Nephron progenitor cell (in vitro differentiated cells): ENCODE results near the gene MBD4.

Experiments used
- DNase-seq: peaks from one replicate; pipeline ENCODE4 v3.0.0; 2021
- H3K27ac Mint-ChIP-seq: 2 replicates; pipeline ENCODE4 v1.8.0; 2021; ENCODE audit warnings: mild to moderate bottlenecking, moderate library complexity, mixed read lengths
- H3K27me3 Mint-ChIP-seq: 2 replicates; pipeline ENCODE4 v1.8.0; 2021; ENCODE audit warnings: mild to moderate bottlenecking, low read depth, mixed read lengths; ENCODE audit not compliant: poor library complexity
- H3K36me3 Mint-ChIP-seq: 2 replicates; pipeline ENCODE4 v1.8.0; 2021; ENCODE audit warnings: low read depth, mixed read lengths
- H3K4me1 Mint-ChIP-seq: 2 replicates; pipeline ENCODE4 v1.8.0; 2021; ENCODE audit warnings: mixed read lengths
- H3K4me3 Mint-ChIP-seq: 2 replicates; pipeline ENCODE4 v1.8.0; 2021; ENCODE audit warnings: mild to moderate bottlenecking, moderate library complexity, mixed read lengths
- H3K9me3 Mint-ChIP-seq: 2 replicates; pipeline ENCODE4 v1.8.0; 2021; ENCODE audit warnings: mild to moderate bottlenecking, moderate library complexity, mixed read lengths
- TF ChIP-seq, protein P1 (sequence below): fragments of 200-600 bp; sonication (generic); IDR thresholded peaks from 2 replicates; pipeline ENCODE4 v1.5.0; 2021; ENCODE audit warnings: antibody characterized with exemption

MBD4 gene

DNA sequence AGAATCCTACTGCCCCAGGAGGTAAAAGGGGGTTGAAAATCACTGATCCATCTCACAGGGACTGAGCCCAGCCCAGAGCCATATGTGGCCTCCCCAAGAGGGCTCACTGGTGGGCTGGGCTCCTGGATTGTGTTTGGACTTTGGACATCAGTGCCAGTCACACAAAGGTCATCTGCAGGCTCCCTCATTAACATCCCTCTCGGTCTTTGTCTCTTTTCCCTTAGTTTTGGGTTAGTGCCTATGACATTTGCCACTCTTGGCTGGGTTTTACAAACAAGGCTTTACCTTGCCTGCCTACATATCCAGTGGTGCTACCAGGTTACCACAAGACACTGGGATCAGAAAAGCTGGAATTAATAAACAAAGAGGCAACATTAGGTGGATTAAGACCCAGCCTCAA is 28.2 kb upstream of the MBD4 start:
- Mint-ChIP-seq H3K27me3 (peaks cover 4% of the 10 kb centered on the region), H3K9me3 (no peaks in the 10 kb centered on the region), H3K4me1 (no peaks in the 10 kb centered on the region), H3K36me3 (peaks cover 34% of the 10 kb centered on the region), H3K4me3 (no peak overlapping the region), H3K27ac (peak overlapping the region; percentile 60)
- TF ChIP-seq, protein P1, sequence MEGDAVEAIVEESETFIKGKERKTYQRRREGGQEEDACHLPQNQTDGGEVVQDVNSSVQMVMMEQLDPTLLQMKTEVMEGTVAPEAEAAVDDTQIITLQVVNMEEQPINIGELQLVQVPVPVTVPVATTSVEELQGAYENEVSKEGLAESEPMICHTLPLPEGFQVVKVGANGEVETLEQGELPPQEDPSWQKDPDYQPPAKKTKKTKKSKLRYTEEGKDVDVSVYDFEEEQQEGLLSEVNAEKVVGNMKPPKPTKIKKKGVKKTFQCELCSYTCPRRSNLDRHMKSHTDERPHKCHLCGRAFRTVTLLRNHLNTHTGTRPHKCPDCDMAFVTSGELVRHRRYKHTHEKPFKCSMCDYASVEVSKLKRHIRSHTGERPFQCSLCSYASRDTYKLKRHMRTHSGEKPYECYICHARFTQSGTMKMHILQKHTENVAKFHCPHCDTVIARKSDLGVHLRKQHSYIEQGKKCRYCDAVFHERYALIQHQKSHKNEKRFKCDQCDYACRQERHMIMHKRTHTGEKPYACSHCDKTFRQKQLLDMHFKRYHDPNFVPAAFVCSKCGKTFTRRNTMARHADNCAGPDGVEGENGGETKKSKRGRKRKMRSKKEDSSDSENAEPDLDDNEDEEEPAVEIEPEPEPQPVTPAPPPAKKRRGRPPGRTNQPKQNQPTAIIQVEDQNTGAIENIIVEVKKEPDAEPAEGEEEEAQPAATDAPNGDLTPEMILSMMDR = no peak
- DNase-seq = no peak

DNA sequence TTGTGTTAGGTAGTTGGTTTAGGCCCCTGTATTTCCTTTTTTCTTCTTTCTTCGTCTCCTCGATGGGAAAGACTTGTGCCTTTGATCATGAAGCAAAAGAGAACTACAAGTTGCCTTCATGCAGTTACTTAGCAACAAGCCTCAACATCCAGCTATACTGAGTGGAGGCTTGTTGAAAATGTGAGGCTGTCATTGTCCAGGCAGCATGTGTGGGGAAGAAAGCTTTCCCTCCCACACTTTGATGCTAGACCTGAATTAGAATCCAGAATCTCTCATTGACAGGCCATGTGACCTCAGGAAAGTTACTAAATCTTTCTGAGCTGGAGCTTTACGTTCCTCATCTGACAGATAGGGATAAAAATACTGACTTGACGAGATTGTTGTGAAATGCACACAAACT is 24.0 kb upstream of the MBD4 start:
- DNase-seq = no peak
- TF ChIP-seq, protein P1 = no peak
- Mint-ChIP-seq H3K4me1 (no peaks in the 10 kb centered on the region), H3K36me3 (peaks cover 35% of the 10 kb centered on the region), H3K4me3 (no peak overlapping the region), H3K9me3 (no peaks in the 10 kb centered on the region), H3K27ac (no peak overlapping the region), H3K27me3 (peaks cover 4% of the 10 kb centered on the region)

DNA sequence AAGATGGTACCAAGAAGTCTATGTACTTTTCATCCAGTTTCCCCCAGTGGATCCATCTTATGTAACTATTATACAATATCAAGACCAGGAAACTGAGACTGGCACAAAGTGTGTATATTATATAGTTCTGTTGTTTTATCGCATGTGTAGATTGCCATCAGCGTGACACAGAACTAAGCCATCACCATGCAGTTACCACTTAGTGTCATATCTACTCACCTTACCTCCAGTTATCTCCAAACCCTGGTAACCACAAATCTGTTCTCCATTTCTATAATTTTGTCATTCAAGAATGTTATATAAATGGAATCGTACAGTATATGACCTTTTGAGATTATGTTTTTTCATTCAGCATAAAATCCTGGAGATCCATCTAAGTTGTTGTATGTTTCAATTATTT is 23.3 kb upstream of the MBD4 start:
- H3K27ac Mint-ChIP-seq = no peak overlapping the region
- DNase-seq = no peak
- TF ChIP-seq, protein P1 = no peak
- H3K9me3 Mint-ChIP-seq = no peaks in the 10 kb centered on the region
- peaks cover 4% of the 10 kb centered on the region for H3K27me3 Mint-ChIP-seq
- peaks cover 35% of the 10 kb centered on the region for H3K36me3 Mint-ChIP-seq
- no peaks in the 10 kb centered on the region for H3K4me1 Mint-ChIP-seq
- no peak overlapping the region for H3K4me3 Mint-ChIP-seq

DNA sequence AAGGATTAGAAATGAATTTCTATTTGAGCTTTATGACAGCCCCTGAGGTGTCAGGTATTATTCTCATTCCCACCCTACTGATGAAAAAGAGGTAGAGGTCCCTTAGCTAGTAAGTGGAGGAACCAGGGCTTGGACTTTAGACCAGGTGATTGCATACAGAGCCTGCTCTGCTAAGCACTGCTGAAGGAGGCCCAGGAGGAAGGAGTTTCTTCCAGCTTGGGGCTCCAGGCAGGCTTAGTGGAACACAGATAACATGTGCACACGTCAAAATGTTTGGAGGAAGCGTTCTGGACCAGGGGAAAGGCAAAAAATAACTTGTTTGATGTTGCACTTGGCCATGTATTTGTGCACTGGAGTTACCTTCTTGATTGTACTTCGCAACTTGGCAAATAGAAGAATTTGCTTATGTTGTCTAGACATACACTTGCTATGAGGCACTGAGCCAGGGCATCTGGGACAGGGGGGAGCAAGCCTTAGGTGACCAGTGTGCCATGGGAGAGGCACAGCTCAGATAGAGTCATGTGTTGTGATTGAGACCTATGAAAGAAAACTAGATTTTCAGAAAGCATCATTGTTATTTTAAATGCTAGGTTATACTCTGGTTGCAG is 22.7 kb upstream of the MBD4 start:
- DNase-seq = no peak
- TF ChIP-seq, protein P1 = no peak
- Mint-ChIP-seq H3K4me3 (no peak overlapping the region), H3K27me3 (peaks cover 4% of the 10 kb centered on the region), H3K36me3 (peaks cover 36% of the 10 kb centered on the region), H3K9me3 (no peaks in the 10 kb centered on the region), H3K4me1 (no peaks in the 10 kb centered on the region), H3K27ac (no peak overlapping the region)

DNA sequence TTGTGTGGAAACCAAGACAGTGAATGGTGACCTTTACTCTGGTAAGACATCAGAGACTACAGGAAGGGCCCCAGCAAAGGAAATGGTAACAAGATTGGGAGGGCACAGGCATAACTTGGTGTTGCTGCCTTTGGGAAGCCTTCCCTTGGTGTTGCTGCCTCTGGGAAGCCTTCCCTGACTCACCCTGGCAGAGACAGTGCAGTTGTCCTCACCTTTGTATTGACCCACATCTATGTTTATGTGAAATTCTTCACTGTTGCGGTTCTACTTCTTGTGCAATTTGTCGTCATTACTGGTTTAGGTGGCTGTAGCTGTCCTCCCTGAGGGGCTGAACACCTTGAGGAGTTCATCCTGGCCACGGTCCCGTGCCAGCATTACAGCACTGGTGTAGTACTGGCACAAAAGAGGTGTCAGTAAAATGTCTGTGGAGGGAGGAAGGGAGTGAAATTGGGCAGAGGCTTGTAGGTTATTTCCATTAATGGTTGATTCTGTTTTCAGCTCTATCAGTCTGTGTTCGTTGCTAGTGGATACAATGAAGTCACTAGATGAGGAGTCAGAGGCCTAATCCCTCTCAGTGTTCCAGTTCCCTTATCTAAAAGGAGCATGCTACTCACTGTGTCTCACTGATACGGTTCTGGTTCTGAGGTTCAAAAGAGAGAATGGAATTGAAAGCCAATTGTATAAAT is 21.9 kb upstream of the MBD4 start:
- H3K27me3 Mint-ChIP-seq = peaks cover under 1% of the 10 kb centered on the region
- no peaks in the 10 kb centered on the region for H3K4me1 Mint-ChIP-seq
- H3K27ac Mint-ChIP-seq = no peak overlapping the region
- H3K36me3 Mint-ChIP-seq = peaks cover 38% of the 10 kb centered on the region
- TF ChIP-seq, protein P1 = no peak
- no peak overlapping the region for H3K4me3 Mint-ChIP-seq
- no peak for DNase-seq
- H3K9me3 Mint-ChIP-seq = no peaks in the 10 kb centered on the region

DNA sequence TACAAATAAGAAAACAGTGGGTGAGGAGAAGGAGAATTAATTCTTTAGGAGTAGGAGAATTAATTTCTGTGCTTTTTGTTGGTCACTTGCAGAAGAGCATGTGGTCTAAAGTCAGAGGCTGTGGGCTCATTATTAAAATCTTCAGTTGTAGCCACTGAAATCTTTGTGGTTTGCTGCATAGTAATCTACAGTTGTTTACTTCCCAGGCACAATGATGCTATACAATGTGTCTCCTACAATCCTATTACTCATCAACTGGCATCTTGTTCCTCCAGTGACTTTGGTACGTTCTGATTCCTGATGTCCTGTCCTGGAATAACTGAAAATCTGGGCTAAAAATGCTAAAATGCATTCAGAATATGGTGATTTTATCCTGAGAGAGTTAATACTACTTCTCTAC is 21.3 kb upstream of the MBD4 start:
- no peak overlapping the region for H3K27ac Mint-ChIP-seq
- H3K4me3 Mint-ChIP-seq = no peak overlapping the region
- peaks cover 39% of the 10 kb centered on the region for H3K36me3 Mint-ChIP-seq
- H3K4me1 Mint-ChIP-seq = no peaks in the 10 kb centered on the region
- no peaks in the 10 kb centered on the region for H3K9me3 Mint-ChIP-seq
- TF ChIP-seq, protein P1 = no peak
- DNase-seq = no peak
- H3K27me3 Mint-ChIP-seq = no peaks in the 10 kb centered on the region
